Fibroblast of upper back skin (primary cell): Measurements from ENCODE around the gene SCYGR4.
"Not testable (repeated sequence)": the region's sequence is repeated elsewhere in the genome, so short reads cannot be mapped to it uniquely, and the experiment has no call there.

Source experiments
- DNase-seq: peaks from one replicate; pipeline ENCODE4 v3.0.0-alpha.2; 2013

SCYGR4 gene

DNA sequence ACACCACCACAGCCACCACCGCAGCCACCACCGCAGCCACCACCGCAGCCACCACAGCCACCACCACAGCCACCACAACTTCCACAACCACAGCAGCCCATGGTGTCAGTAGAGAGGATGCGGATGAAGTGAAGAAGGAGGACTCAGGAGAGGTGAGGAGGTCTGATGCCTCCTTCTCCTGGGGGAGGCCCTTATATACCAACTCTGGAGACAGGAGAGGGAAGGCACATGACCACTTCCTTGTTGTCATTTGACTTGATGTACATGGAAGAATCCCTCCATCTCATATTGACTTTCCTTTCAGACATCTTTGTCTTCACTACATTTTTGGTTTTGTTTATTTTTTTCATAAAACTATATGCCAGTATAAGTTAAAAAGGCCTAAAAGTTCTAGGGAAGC lies 2.6 kb upstream of the SCYGR4 start, which contains the start of gene SCYGR3:
Gene SCYGR3 (minus strand): TSS at position 101 of the 400 bp plus-strand sequence. CDS start 0 bp downstream, at position 101.
- DNase-seq, result no peak

DNA sequence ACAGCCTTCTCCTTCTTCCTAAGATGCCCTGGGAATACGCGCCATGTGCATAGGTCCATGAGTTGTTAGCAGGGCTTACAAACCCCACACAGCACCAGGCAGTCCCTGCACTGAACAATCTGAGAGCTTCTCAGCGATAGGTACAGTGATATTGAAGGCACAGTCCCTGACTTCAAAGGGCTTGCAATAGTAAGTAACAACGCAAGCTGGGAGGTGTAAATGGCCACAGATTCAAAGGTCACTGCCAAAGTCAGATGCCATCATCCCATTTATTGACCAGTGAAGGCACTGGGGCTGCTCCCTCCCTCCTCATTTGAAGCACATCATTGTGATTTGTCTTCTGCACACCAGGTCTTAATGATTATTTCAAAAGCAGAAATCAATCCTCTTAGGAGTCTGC lies 2.1 kb upstream of the SCYGR4 start:
- no peak for DNase-seq

- DNase-seq, result no peak
These were observed 1.4 kb upstream of the SCYGR4 start for GRCh38 chr2:227615906-227616305.

- DNase-seq, result no peak
These were observed 667 bp upstream of the SCYGR4 start for GRCh38 chr2:227616631-227617030.

DNA sequence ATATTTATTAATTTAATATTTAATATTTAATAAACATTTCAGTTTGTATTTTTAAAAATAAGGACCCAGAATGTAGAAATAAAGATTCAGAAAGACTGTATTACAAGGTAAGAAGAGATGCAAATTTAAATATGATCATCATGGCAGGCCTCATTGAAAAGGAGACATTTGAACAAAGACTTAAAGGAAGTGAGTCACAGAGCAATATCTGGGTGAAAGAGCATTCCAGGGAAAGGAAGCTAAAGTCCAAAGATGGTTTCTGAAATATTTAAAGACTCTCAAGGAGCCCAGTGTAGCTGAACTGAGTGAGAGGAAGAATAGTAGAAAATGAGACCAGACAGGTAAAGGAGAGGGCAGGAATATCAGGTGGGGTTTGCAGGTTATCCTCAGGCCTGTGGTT lies 5.9 kb downstream of the SCYGR4 start:
- peak; percentile 69 for DNase-seq

DNA sequence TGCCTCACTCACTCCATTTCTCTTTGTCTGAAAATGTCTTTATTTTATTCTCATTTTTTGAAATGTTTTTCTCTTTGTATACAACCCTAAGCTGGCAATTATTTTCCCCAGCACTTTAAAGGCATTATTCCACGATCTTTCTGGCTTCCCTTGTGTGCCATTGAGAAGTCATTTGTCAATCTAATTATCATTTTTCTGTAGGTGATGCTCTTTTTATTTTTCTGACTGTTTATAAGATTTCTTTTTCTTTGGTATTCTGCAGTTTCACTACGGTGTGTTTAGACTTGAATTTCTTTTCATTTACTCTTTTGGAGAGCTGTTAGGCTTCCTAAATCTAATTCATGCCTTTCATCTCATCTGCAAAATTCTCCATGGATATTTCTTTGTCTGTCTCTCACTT lies 8.1 kb downstream of the SCYGR4 start:
- no peak for DNase-seq

DNA sequence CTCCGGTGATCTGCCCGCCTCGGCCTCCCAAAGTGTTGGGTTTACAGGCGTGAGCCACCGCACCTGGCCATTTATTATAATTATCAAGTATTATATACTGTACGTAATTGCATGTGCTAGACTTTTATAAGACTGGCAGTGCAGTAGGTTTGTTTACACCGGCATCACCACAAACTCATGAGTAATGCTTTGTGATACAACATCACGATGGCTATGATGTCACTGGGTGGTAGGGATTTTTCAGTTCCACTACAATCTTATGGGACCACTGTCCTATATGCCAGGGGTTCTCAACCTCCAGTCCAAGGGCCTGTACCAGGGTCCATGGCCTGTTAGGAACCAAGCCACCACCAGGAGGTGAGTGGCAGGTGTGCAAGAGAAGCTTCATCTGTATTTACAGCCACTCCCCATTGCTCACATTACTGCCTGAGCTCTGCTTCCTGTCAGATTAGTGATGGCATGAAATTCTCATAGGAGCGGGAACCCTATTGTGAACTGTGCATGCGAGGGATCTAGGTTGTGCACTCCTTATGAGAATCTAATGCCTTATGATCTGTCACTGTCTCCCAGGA lies 9.4 kb downstream of the SCYGR4 start:
- no peak for DNase-seq

GRCh38 chr2:227627769-227628168 lies 10.5 kb downstream of the SCYGR4 start:
- no peak for DNase-seq

DNA sequence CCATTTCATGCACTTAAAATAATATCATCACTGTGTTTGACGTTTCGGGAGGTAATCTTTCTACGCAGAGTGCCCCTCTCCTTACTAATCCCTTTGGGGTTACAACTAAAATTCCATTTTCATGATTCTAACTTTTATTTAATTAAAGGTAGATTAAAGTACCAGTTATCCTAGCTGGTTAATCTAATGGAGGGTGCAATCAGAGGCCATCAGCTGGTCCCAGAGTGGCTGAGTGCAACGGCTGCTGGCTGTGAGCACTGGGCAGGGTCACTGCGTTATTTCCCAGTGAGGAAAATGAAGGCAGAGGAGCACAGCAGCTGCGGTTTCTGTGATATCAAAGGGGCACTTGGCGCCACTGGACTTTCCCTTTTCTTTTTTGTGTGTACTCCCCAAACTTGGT lies 12.1 kb downstream of the SCYGR4 start:
- DNase-seq, result no peak

DNA sequence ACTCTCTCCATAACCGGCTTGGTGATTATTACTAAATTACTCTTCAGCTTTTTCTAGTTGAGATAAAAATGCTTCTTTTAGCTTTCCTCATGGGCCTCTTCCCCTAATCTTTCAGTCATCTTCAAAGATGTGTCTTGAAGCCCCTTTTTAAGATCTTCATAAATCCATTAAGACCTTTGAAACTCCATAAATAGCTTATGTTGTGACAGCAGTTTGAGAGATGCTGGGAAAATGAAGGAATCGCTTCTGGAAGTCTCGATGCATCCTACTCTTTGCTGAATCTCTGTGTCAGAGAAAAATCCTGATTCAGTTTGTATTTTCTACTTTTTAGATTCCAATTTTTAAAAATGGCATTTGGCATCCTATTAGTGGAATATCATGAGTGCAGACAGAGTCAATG lies 13.0 kb downstream of the SCYGR4 start:
- no peak for DNase-seq

- DNase-seq, result no peak
These were observed 15.5 kb downstream of the SCYGR4 start for GRCh38 chr2:227632827-227633226.

GRCh38 chr2:227634201-227634600 lies 16.9 kb downstream of the SCYGR4 start:
- DNase-seq, result no peak

DNA sequence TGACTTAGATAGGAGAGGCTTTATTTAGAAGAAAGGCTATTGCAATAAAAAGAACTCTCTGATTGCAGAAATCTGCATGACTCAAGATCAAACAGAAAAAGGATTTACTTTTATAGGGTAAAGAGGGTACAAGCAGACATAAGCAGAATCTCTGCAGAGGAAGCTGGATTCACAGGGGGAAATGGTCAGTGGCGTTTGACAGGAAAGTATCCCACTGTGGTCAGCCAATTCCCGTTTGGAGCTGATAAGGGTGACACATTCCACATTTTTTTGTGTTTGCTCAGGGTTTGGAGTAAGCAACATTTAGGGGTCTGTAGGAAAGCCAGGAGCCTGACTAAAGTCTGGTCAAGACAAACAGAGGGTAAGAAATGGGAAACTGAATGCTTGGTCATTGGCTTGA lies 25.4 kb downstream of the SCYGR4 start:
- no peak for DNase-seq

- DNase-seq, result no peak
These were observed 26.8 kb downstream of the SCYGR4 start for GRCh38 chr2:227643990-227644551.

DNA sequence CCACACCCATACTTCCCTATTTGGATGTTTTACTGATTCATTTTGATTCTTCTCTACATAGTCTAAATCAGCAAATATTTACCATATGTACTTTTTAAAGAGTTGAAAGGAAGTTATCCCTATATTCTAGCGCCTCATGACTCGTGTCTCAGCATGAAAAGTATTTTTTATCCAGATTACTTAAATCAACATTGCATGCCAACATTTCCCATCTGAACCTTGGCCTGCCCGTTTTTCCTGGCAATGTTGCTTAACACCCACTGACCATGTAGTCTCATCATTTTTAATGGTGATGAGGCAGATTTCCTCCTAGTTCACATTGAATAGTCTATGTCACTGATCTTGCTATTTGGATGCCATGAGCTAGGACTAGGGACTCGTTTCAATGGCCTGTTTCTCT lies 36.1 kb downstream of the SCYGR4 start:
- peak; percentile 20 for DNase-seq

DNA sequence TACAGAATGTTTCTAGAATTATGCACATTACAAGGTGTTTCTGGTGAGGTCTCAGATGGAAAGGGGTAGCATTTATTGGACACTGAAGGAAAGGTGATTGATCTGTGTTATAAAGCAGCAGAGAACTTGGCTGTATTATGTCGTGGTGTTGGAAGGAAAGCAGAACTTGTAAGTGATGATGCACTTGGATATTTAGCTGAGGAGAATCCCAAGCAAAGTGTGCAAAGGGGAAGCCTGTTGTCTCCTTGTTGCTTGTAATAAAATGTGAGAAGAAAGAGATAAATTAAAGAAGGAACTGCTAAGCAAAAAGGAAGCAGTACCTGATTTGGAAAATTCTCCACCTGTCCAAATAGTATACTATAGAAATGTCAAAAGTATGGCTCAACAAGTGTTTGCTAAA lies 37.1 kb downstream of the SCYGR4 start:
- no peak for DNase-seq

DNA sequence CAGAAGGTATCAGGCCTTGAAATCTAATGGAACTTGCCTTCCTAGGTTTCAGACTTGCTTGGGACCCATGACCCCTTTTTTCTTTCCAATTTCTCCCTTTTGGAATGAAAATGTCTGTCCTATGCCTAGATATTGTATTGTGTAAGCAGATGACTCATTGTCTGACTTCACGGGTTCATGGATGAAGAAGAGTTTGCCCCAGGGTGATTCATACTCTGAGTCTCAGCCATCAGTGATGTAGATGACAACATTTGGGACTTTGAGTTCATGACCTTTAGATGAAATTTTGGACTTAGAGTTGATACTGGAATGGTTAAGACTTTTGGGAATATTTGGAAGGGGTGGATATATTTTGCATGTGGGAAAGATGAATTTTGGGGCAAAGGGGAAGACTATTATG lies 38.2 kb downstream of the SCYGR4 start:
- DNase-seq, result peak; percentile 84

GRCh38 chr2:227657199-227657845 lies 40.0 kb downstream of the SCYGR4 start:
- DNase-seq, result no peak

DNA sequence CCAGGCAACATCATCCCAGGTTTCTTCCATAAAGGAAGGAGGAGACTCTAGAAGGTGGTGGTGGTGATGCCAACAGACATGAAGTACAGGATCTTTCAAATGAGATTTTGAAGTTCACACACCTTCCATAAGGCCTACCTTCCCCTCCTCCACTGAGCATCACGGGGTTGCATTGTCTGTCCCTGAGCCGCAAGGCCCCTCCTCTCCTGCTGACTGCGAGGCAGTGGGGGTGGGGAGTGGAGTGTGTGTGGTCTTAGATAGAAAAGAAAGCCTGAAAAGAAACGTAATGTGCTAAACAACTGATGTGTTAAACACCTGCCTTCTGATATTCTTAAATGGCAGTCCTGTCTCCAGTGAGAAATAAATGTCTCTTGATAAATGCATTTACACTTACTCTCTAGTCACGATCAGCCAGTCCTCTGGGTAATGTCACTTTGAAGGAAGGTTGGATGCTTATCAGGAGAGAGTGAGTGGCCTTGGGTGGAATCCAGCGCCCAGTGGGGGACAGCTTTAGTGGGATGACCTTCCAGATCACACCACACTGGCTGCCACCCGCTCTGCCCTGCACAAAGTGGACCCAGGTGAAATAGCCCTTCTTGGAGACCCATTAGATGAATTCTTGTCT lies 43.8 kb downstream of the SCYGR4 start:
- no peak for DNase-seq

GRCh38 chr2:227661827-227662226 lies 44.5 kb downstream of the SCYGR4 start:
- DNase-seq, result no peak

DNA sequence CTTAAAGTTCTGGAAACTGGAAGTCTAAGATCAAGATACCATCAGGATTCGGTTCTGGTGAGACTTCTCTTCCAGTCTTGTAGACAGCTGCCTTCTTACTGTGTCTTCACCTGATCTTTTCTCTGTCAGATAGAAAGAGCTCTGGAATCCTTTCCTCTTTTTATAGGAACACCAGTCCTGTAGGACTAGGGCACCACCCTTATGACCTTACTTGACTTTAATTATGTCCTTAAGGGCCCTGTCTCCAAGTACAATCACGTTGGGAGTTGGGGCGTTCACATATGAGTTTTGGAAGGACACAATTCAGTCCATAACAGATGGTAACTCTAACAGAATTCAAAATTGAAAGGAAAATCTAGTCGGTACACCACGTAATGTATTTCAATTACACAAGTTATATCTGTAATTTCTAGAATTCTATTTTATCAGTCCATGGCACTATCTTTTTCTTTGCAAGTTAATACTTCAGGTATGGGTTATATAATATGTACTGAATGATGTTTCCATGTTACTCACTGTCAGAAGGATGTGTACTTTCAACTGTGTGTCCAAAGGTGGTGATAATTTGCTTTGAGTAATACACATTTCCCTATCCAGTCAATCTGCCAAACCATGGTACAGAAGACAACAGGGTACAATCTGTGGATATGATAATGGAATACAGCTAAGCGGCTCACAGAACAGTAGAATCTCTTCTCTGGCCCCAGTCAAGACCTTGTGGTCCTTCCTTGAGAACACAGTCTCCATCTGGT lies 48.1 kb downstream of the SCYGR4 start:
- DNase-seq, result no peak

DNA sequence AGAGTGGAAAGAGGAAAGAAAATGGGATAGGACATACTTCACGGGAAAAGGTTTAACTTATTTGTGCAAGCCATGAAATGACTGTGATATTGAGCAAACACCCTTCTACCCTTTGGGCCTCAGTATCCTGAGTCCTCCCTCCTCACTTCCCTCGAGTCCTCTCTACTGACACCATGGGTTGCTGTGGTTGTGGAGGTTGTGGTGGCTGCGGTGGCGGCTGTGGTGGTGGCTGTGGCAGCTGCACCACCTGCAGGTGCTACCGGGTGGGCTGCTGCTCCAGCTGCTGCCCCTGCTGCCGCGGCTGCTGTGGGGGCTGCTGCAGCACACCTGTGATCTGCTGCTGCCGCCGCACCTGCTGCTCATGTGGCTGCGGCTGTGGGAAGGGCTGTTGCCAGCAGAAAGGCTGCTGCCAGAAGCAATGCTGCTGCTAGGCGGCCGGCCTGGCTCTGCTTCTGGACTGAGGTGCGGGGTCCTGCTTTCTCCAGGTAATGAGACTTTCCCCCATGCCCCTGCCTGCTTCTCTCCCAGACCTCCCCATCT lies 49.4 kb downstream of the SCYGR4 start, which contains the start of gene SCYGR5:
Gene SCYGR5 (plus strand): TSS at position 174 of the 540 bp plus-strand sequence. CDS start 0 bp downstream, at position 174.
- not testable (repeated sequence) for DNase-seq
